Measurements from ENCODE around the gene SFT2D1. TPM values are rescaled to one million over a fixed set of nuclear protein-coding genes. Genes with fewer than 3 reads are reported as not detected.

Gene SFT2D1
- total RNA-seq, 1 donor from 2014 or later: 49.5 TPM

- Mint-ChIP-seq H3K36me3 (ENCODE audit: low read depth) (no peaks in the 10 kb centered on the region), H3K27me3 (no peaks in the 10 kb centered on the region), H3K27ac (no peak overlapping the region), H3K4me1 (peaks cover 8% of the 10 kb centered on the region), H3K4me3 (no peak overlapping the region), H3K9me3 (peaks cover under 1% of the 10 kb centered on the region)
- TF ChIP-seq, protein P1, sequence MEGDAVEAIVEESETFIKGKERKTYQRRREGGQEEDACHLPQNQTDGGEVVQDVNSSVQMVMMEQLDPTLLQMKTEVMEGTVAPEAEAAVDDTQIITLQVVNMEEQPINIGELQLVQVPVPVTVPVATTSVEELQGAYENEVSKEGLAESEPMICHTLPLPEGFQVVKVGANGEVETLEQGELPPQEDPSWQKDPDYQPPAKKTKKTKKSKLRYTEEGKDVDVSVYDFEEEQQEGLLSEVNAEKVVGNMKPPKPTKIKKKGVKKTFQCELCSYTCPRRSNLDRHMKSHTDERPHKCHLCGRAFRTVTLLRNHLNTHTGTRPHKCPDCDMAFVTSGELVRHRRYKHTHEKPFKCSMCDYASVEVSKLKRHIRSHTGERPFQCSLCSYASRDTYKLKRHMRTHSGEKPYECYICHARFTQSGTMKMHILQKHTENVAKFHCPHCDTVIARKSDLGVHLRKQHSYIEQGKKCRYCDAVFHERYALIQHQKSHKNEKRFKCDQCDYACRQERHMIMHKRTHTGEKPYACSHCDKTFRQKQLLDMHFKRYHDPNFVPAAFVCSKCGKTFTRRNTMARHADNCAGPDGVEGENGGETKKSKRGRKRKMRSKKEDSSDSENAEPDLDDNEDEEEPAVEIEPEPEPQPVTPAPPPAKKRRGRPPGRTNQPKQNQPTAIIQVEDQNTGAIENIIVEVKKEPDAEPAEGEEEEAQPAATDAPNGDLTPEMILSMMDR (IDR thresholded peaks at IDR 0.05): no peak
- DNase-seq (no peak), ATAC-seq (ENCODE audit: low read depth) (no peak)
- ChIA-PET CTCF (interaction anchor here (0.9 kb wide), 1 partner anchor 27 kb away, joined by 3 read pairs; no protein-coding TSS in a partner anchor), POLR2A (no interaction called here)
- intact Hi-C loops (cut with micrococcal nuclease): no loop called here
Observed at GRCh38 chr6:166354965-166355364, 12.6 kb upstream of the SFT2D1 start.

GRCh38 chr6:166354143-166354542 lies 11.8 kb upstream of the SFT2D1 start:
- ChIA-PET CTCF (no interaction called here), POLR2A (no interaction called here)
- intact Hi-C loops (cut with micrococcal nuclease): no loop called here
- ATAC-seq (ENCODE audit: low read depth): no peak
- no peaks in the 10 kb centered on the region for H3K36me3 Mint-ChIP-seq (ENCODE audit: low read depth)
- H3K27me3 Mint-ChIP-seq: no peaks in the 10 kb centered on the region
- H3K4me3 Mint-ChIP-seq: no peak overlapping the region
- H3K27ac Mint-ChIP-seq: no peak overlapping the region
- TF ChIP-seq, protein P1 (IDR thresholded peaks at IDR 0.05): no peak
- H3K9me3 Mint-ChIP-seq: peaks cover 8% of the 10 kb centered on the region
- DNase-seq: no peak
- H3K4me1 Mint-ChIP-seq: peaks cover 8% of the 10 kb centered on the region

DNA sequence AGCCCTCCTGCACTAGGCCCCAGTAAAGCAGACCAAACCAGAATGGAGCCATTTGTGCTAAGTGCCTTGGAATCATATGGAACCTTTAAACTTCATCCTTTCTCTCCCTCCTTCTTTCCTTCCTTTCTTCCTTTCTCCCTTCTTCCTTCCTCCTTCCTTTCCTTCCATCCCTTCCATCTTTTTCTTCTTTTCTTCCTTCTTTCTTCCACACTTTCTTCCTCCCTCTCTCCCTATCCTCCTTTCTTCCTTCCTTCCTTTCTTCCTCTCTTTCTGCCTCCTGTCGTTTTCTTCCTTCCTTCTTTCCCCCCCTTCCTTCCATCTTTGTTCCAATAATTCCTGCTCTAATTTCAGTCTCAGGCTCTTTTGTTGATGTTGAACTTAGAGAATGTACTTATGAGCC lies 11.2 kb upstream of the SFT2D1 start:
- H3K36me3 Mint-ChIP-seq (ENCODE audit: low read depth): no peaks in the 10 kb centered on the region
- peaks cover 8% of the 10 kb centered on the region for H3K4me1 Mint-ChIP-seq
- ChIA-PET POLR2A (no interaction called here), CTCF (no interaction called here)
- intact Hi-C loops (cut with micrococcal nuclease): no loop called here
- ATAC-seq (ENCODE audit: low read depth) (no peak), DNase-seq (no peak)
- H3K27ac Mint-ChIP-seq: no peak overlapping the region
- TF ChIP-seq, protein P1 (IDR thresholded peaks at IDR 0.05): no peak
- H3K4me3 Mint-ChIP-seq: no peak overlapping the region
- H3K27me3 Mint-ChIP-seq: no peaks in the 10 kb centered on the region
- H3K9me3 Mint-ChIP-seq: peaks cover 8% of the 10 kb centered on the region

DNA sequence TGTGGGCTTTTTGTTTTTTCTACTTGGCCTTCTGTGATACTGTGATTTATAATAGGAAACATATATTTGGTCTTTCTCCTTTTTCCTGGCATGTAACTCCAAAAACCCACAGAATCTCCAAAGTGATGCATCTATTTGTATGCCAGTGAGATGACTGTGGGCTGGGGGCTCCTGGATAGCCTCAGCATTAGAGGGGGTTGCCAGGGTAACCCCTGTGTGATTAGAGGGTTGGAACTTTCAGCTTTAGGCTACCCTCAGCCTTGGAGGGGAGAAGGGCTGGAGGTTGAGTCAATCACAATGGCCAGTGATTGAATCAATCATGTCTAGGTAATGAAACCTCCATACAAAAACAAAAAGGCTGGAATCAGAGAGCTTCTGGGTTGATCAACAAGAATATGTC lies 10.6 kb upstream of the SFT2D1 start:
- Mint-ChIP-seq H3K4me3 (no peak overlapping the region), H3K36me3 (ENCODE audit: low read depth) (no peaks in the 10 kb centered on the region), H3K27ac (no peak overlapping the region), H3K27me3 (no peaks in the 10 kb centered on the region), H3K4me1 (peaks cover 8% of the 10 kb centered on the region), H3K9me3 (peaks cover 8% of the 10 kb centered on the region)
- TF ChIP-seq, protein P1 (IDR thresholded peaks at IDR 0.05): no peak
- DNase-seq (no peak), ATAC-seq (ENCODE audit: low read depth) (no peak)
- POLR2A ChIA-PET: no interaction called here
- CTCF ChIA-PET: no interaction called here
- intact Hi-C loops (cut with micrococcal nuclease): loop anchor here (1.0 kb wide), 1 partner anchor 10 kb away; no protein-coding TSS in a partner anchor

DNA sequence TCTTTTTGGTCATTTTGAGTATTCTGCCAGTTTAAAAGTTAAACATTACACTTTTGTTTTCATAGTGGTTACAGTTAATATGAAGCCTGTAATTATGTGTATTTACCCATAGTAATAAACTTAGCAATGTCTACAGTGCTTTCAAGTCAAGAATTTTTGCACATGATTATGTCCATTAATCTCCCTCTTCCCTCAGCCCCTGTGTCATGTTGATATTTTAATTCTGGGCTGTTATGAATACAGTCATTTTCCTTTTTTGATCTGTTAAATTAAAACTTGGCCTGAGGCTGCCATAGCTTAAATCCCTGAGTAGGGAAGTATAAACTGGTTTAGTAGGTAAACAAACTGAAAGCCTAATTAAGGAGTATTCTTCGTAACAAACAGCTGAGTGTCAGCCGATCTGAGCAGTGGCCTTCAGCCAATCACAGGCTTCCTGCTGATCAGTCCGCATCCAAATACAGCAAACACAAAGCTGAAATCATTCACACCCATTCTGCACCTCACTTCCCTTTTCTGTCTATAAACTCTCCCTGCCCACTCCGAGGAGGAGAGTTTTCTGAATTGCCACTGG lies 9.5 kb upstream of the SFT2D1 start:
- Mint-ChIP-seq H3K27me3 (no peaks in the 10 kb centered on the region), H3K9me3 (peaks cover 8% of the 10 kb centered on the region), H3K27ac (peak overlapping the region; percentile 68), H3K4me3 (peak overlapping the region; percentile 48), H3K36me3 (ENCODE audit: low read depth) (no peaks in the 10 kb centered on the region), H3K4me1 (peaks cover 8% of the 10 kb centered on the region)
- POLR2A ChIA-PET: interaction anchor here (1.0 to 1.2 kb wide), 2 partner anchors 9 to 30 kb away, joined by 3 to 17 read pairs; partner anchors contain the start of gene SFT2D1
- CTCF ChIA-PET: interaction anchor here (1.0 kb wide), 1 partner anchor 29 kb away, joined by 3 read pairs; no protein-coding TSS in a partner anchor
- peak; percentile 100 for ATAC-seq (ENCODE audit: low read depth)
- intact Hi-C loops (cut with micrococcal nuclease): loop anchor here (1.0 kb wide), 1 partner anchor 8 kb away; no protein-coding TSS in a partner anchor
- DNase-seq: no peak
- TF ChIP-seq, protein P1 (IDR thresholded peaks at IDR 0.05): no peak

Measured in activated B cell treated with CpG ODN at 0.5 μM for 24 hours (primary cell).